Activated T-cell treated with anti-CD3 and anti-CD28 coated beads, Interleukin-2, amount 50 U/mL, for 24 hours (primary cell): Measurements from ENCODE around the gene TRIB2.
"Not testable (repeated sequence)": the region's sequence is repeated elsewhere in the genome, so short reads cannot be mapped to it uniquely, and the experiment has no call there.

ENCODE experiments used
- DNase-seq: peaks from one replicate; pipeline ENCODE4 v3.0.0-alpha.2; 2020
- H3K27ac Mint-ChIP-seq: 2 replicates; pipeline ENCODE4 v1.8.0; 2020; ENCODE audit warnings: mild to moderate bottlenecking, mixed read lengths
- H3K27me3 Mint-ChIP-seq: 2 replicates; pipeline ENCODE4 v1.8.0; 2020; ENCODE audit warnings: mixed read lengths
- H3K36me3 Mint-ChIP-seq: 2 replicates; pipeline ENCODE4 v1.8.0; 2020; ENCODE audit warnings: low read depth, mixed read lengths
- H3K4me1 Mint-ChIP-seq: 2 replicates; pipeline ENCODE4 v1.8.0; 2020; ENCODE audit warnings: low read depth, mixed read lengths
- H3K4me3 Mint-ChIP-seq: 2 replicates; pipeline ENCODE4 v1.8.0; 2020; ENCODE audit warnings: mild to moderate bottlenecking, moderate library complexity, mixed read lengths
- H3K9me3 Mint-ChIP-seq: 2 replicates; pipeline ENCODE4 v1.8.0; 2020; ENCODE audit warnings: mixed read lengths

The TRIB2 gene

GRCh38 chr2:12716282-12717190 lies at the start of gene TRIB2:
TSS of gene TRIB2 (plus strand) at chr2:12716936. CDS start at chr2:12718308, 1,372 bp downstream.
- peaks cover 56% of the 10 kb centered on the region for H3K4me1 Mint-ChIP-seq

GRCh38 chr2:12669036-12669435 lies 47.7 kb upstream of the TRIB2 start:
- H3K27me3 Mint-ChIP-seq: no peaks in the 10 kb centered on the region
- H3K4me3 Mint-ChIP-seq: no peak overlapping the region
- H3K4me1 Mint-ChIP-seq: no peaks in the 10 kb centered on the region
- peaks cover 7% of the 10 kb centered on the region for H3K9me3 Mint-ChIP-seq
- no peak for DNase-seq
- peaks cover 4% of the 10 kb centered on the region for H3K36me3 Mint-ChIP-seq
- no peak overlapping the region for H3K27ac Mint-ChIP-seq

More at GRCh38 chr2:12716282-12717190, at the start of gene TRIB2:
- Mint-ChIP-seq H3K4me3 (peak within 1 kb of the TSS; percentile 89), H3K27me3 (peaks cover 3% of the 10 kb centered on the region), H3K9me3 (peaks cover 2% of the 10 kb centered on the region), H3K36me3 (peaks cover 17% of the 10 kb centered on the region), H3K27ac (peak within 1 kb of the TSS; percentile 90)
- DNase-seq: peak; percentile 90

GRCh38 chr2:12672711-12673315 lies 43.9 kb upstream of the TRIB2 start:
- Mint-ChIP-seq H3K4me3 (no peak overlapping the region), H3K9me3 (no peaks in the 10 kb centered on the region), H3K27ac (no peak overlapping the region), H3K4me1 (peaks cover 1% of the 10 kb centered on the region), H3K36me3 (no peaks in the 10 kb centered on the region), H3K27me3 (no peaks in the 10 kb centered on the region)
- no peak for DNase-seq

GRCh38 chr2:12674644-12675328 lies 42.0 kb upstream of the TRIB2 start:
- Mint-ChIP-seq H3K27me3 (no peaks in the 10 kb centered on the region), H3K9me3 (peaks cover 3% of the 10 kb centered on the region), H3K36me3 (no peaks in the 10 kb centered on the region), H3K27ac (no peak overlapping the region), H3K4me3 (no peak overlapping the region), H3K4me1 (peaks cover 1% of the 10 kb centered on the region)
- DNase-seq: no peak

- H3K27me3 Mint-ChIP-seq: no peaks in the 10 kb centered on the region
- no peak for DNase-seq
- peaks cover 8% of the 10 kb centered on the region for H3K9me3 Mint-ChIP-seq
- no peak overlapping the region for H3K4me3 Mint-ChIP-seq
- peaks cover 1% of the 10 kb centered on the region for H3K4me1 Mint-ChIP-seq
- no peak overlapping the region for H3K27ac Mint-ChIP-seq
- no peaks in the 10 kb centered on the region for H3K36me3 Mint-ChIP-seq
Observed at GRCh38 chr2:12675352-12675795, 41.4 kb upstream of the TRIB2 start.

- Mint-ChIP-seq H3K36me3 (no peaks in the 10 kb centered on the region), H3K4me3 (no peak overlapping the region), H3K27me3 (no peaks in the 10 kb centered on the region), H3K4me1 (peaks cover 1% of the 10 kb centered on the region), H3K9me3 (peaks cover 8% of the 10 kb centered on the region), H3K27ac (no peak overlapping the region)
- no peak for DNase-seq
Observed at GRCh38 chr2:12675801-12676200, 40.9 kb upstream of the TRIB2 start.

- Mint-ChIP-seq H3K27ac (no peak overlapping the region), H3K9me3 (peaks cover 8% of the 10 kb centered on the region), H3K27me3 (no peaks in the 10 kb centered on the region), H3K4me1 (peaks cover 1% of the 10 kb centered on the region), H3K36me3 (no peaks in the 10 kb centered on the region), H3K4me3 (no peak overlapping the region)
- no peak for DNase-seq
Observed at GRCh38 chr2:12676771-12677170, 40.0 kb upstream of the TRIB2 start.

- H3K4me1 Mint-ChIP-seq: peaks cover 1% of the 10 kb centered on the region
- no peak for DNase-seq
- no peaks in the 10 kb centered on the region for H3K36me3 Mint-ChIP-seq
- H3K9me3 Mint-ChIP-seq: peaks cover 8% of the 10 kb centered on the region
- no peak overlapping the region for H3K27ac Mint-ChIP-seq
- H3K4me3 Mint-ChIP-seq: no peak overlapping the region
- H3K27me3 Mint-ChIP-seq: no peaks in the 10 kb centered on the region
Observed at GRCh38 chr2:12678186-12678585, 38.5 kb upstream of the TRIB2 start.

- Mint-ChIP-seq H3K9me3 (peaks cover 8% of the 10 kb centered on the region), H3K36me3 (no peaks in the 10 kb centered on the region), H3K4me1 (peaks cover 1% of the 10 kb centered on the region), H3K4me3 (no peak overlapping the region), H3K27me3 (no peaks in the 10 kb centered on the region), H3K27ac (no peak overlapping the region)
- DNase-seq: no peak
Observed at GRCh38 chr2:12679550-12680072, 37.1 kb upstream of the TRIB2 start.

- not testable (repeated sequence) for H3K9me3 Mint-ChIP-seq, H3K4me1 Mint-ChIP-seq, H3K4me3 Mint-ChIP-seq, H3K36me3 Mint-ChIP-seq, H3K27ac Mint-ChIP-seq, H3K27me3 Mint-ChIP-seq, DNase-seq
Observed at GRCh38 chr2:12680115-12680514, 36.6 kb upstream of the TRIB2 start.

GRCh38 chr2:12682017-12682416 lies 34.7 kb upstream of the TRIB2 start:
- no peak for DNase-seq
- Mint-ChIP-seq H3K36me3 (no peaks in the 10 kb centered on the region), H3K9me3 (peaks cover 8% of the 10 kb centered on the region), H3K27me3 (no peaks in the 10 kb centered on the region), H3K27ac (no peak overlapping the region), H3K4me1 (peaks cover 8% of the 10 kb centered on the region), H3K4me3 (no peak overlapping the region)

- no peaks in the 10 kb centered on the region for H3K27me3 Mint-ChIP-seq
- no peaks in the 10 kb centered on the region for H3K36me3 Mint-ChIP-seq
- H3K9me3 Mint-ChIP-seq: peaks cover 8% of the 10 kb centered on the region
- peaks cover 8% of the 10 kb centered on the region for H3K4me1 Mint-ChIP-seq
- no peak overlapping the region for H3K4me3 Mint-ChIP-seq
- no peak overlapping the region for H3K27ac Mint-ChIP-seq
- DNase-seq: no peak
Observed at GRCh38 chr2:12683457-12684100, 33.2 kb upstream of the TRIB2 start.

GRCh38 chr2:12684471-12684936 lies 32.2 kb upstream of the TRIB2 start:
- H3K4me1 Mint-ChIP-seq: peaks cover 8% of the 10 kb centered on the region
- H3K27me3 Mint-ChIP-seq: no peaks in the 10 kb centered on the region
- DNase-seq: no peak
- H3K9me3 Mint-ChIP-seq: peaks cover 8% of the 10 kb centered on the region
- no peak overlapping the region for H3K27ac Mint-ChIP-seq
- no peaks in the 10 kb centered on the region for H3K36me3 Mint-ChIP-seq
- H3K4me3 Mint-ChIP-seq: no peak overlapping the region

- no peak overlapping the region for H3K27ac Mint-ChIP-seq
- DNase-seq: no peak
- no peak overlapping the region for H3K4me3 Mint-ChIP-seq
- H3K36me3 Mint-ChIP-seq: no peaks in the 10 kb centered on the region
- H3K4me1 Mint-ChIP-seq: peaks cover 8% of the 10 kb centered on the region
- H3K27me3 Mint-ChIP-seq: no peaks in the 10 kb centered on the region
- peaks cover 7% of the 10 kb centered on the region for H3K9me3 Mint-ChIP-seq
Observed at GRCh38 chr2:12685145-12685544, 31.6 kb upstream of the TRIB2 start.
